NT2/D1 (cell line): ENCODE results near the gene ZFP69B.

Experiments
- DNase-seq: peaks from one replicate; pipeline ENCODE4 v3.0.0-alpha.2; 2011; ENCODE audit warnings: low read depth, low spot score
- H3K27me3 ChIP-seq: 2 replicates; pipeline ENCODE4 v1.6.0; 2011; ENCODE audit warnings: mild to moderate bottlenecking; ENCODE audit not compliant: insufficient read length, insufficient read depth
- H3K36me3 ChIP-seq: 2 replicates; pipeline ENCODE4 v1.6.1; 2011; ENCODE audit warnings: mild to moderate bottlenecking, low read length, mixed read lengths; ENCODE audit not compliant: insufficient read depth, insufficient read length
- H3K4me1 ChIP-seq: 2 replicates; pipeline ENCODE4 v1.5.1; 2011; ENCODE audit not compliant: insufficient read depth, insufficient read length
- H3K4me3 ChIP-seq: 2 replicates; pipeline ENCODE4 v1.5.1; 2011; ENCODE audit warnings: low read depth; ENCODE audit not compliant: insufficient read length
- H3K9ac ChIP-seq: 2 replicates; pipeline ENCODE4 v1.6.0; 2011; ENCODE audit warnings: low read depth; ENCODE audit not compliant: insufficient read length
- H3K9me3 ChIP-seq: 2 replicates; pipeline ENCODE4 v1.5.1; 2011; ENCODE audit warnings: mild to moderate bottlenecking, low read length; ENCODE audit not compliant: insufficient read depth
- SUZ12 ChIP-seq: IDR thresholded peaks from 2 replicates; pipeline ENCODE4 v1.6.1; 2011; ENCODE audit not compliant: insufficient read length, insufficient read depth; ENCODE audit errors: extremely low read depth
- YY1 ChIP-seq: IDR thresholded peaks from 2 replicates; pipeline ENCODE4 v1.6.1; 2011; ENCODE audit not compliant: insufficient read length, insufficient read depth
- ZNF274 ChIP-seq: IDR thresholded peaks from 2 replicates; pipeline ENCODE4 v1.6.1; 2011; ENCODE audit warnings: mild to moderate bottlenecking, low read depth, low read length

Gene ZFP69B

GRCh38 chr1:40507973-40508372 lies 57.7 kb downstream of the ZFP69B start:
- Histone ChIP-seq H3K9ac (peak overlapping the region; percentile 94), H3K4me1 (no peaks in the 10 kb centered on the region), H3K36me3 (peaks cover 16% of the 10 kb centered on the region), H3K27me3 (peaks cover 3% of the 10 kb centered on the region), H3K9me3 (peaks cover 47% of the 10 kb centered on the region), H3K4me3 (peak overlapping the region; percentile 81)
- no peak for DNase-seq
- TF ChIP-seq ZNF274 (no peak), YY1 (no peak), SUZ12 (no peak)

GRCh38 chr1:40508375-40509341 lies 58.4 kb downstream of the ZFP69B start, which contains the start of gene EXO5:
TSS of gene EXO5 (plus strand) at chr1:40508767. CDS start at chr1:40514545, 5,778 bp downstream.
- Histone ChIP-seq H3K9ac (peak within 1 kb of the TSS; percentile 94), H3K4me3 (peak within 1 kb of the TSS; percentile 81)
- peak; percentile 61 for DNase-seq

More at GRCh38 chr1:40508375-40509341, 58.4 kb downstream of the ZFP69B start, which contains the start of gene EXO5:
- Histone ChIP-seq H3K9me3 (peaks cover 40% of the 10 kb centered on the region), H3K27me3 (peaks cover 3% of the 10 kb centered on the region), H3K4me1 (no peaks in the 10 kb centered on the region), H3K36me3 (peaks cover 14% of the 10 kb centered on the region)
- no peak for TF ChIP-seq ZNF274
- no peak for TF ChIP-seq YY1
- TF ChIP-seq SUZ12, result no peak
